ENCODE data around the gene SYNPR.
A peak's percentile ranks its signal among the peaks of the same experiment; 100 is the strongest.

Gene SYNPR

GRCh38 chr3:63644212-63644797 is 366.2 kb downstream of the SYNPR start:
- no peak for DNase-seq

DNA sequence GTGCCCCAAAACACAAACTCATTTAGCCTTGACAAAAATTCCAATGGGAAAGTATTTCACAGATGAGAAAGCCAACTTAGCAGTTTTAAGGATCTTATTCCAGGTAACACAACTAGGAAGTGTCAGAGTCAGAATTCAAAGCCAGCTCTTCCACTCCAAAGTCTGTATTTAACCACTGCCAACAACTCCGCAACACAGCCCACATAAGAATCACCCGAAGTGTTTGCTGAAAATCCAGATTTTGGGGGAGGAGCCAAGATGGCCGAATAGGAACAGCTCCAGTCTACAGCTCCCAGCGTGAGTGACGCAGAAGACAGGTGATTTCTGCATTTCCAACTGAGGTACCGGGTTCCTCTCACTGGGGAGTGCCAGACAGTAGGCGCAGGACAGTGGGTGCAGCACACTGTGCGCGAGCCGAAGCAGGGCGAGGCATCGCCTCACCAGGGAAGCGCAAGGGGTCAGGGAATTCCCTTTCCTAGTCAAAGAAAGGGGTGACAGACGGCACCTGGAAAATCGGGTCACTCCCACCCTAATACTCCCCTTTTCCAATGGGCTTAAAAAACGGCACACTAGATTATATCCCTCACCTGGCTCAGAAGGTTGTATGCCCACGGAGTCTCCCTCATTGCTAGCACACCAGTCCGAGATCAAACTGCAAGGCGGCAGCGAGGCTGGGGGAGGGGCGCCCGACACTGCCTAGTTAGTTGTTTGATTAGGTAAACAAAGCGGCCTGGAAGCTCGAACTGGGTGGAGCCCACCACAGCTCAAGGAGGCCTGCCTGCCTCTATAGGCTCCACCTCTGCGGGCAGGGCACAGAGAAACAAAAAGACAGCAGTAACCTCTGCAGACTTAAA is 367.0 kb downstream of the SYNPR start:
- peak; percentile 14 for DNase-seq

GRCh38 chr3:63652066-63652725 is 374.1 kb downstream of the SYNPR start, which contains the start of gene SNTN:
Gene SNTN (plus strand): TSS chr3:63652675. CDS start chr3:63652688, 13 bp downstream.
- DNase-seq = no peak

- DNase-seq = no peak
These were observed 376.1 kb downstream of the SYNPR start for GRCh38 chr3:63654211-63654610.

- peak; percentile 7 for DNase-seq
These were observed 376.8 kb downstream of the SYNPR start for GRCh38 chr3:63654931-63655330.

- DNase-seq = no peak
These were observed 377.4 kb downstream of the SYNPR start for GRCh38 chr3:63655519-63655918.

DNA sequence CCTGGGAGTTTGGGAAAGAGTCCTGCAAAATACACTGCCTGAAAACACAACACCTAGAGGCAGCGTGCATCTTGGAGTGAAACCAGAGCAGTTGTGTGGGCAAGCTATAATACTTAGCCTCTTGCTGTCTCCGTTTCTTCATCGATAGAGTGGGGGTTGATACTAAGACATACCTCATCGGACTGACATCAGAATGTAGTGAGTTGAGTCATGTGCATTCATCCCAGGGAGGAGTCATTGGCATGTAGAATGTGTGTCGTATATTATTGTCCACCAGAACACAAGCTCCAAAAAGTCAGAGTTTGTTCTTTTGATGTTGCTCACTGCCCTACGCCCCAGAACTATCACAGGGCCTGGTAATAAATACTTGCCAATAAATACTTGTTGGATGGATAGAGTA is 378.7 kb downstream of the SYNPR start:
- DNase-seq = no peak

DNA sequence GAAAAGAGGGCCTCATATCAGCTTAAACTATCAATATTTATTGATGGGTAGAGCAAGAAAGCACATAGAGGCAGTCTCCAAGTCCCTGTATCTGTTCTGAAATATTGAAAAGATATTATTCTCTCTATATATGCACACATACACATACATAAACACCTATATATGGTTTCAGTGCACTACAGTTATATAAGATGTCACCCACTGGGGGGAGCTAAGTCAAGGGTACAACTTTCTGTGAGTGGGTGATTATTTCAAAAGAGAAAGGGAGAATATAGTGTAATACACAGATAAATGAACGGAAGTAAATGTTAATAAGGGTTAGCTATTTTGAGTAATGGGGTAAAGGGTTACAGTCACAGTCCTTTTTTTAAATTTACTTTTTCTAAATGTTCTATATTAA is 383.1 kb downstream of the SYNPR start:
- DNase-seq = no peak

- no peak for DNase-seq
These were observed 383.9 kb downstream of the SYNPR start for GRCh38 chr3:63662011-63662410.

DNA sequence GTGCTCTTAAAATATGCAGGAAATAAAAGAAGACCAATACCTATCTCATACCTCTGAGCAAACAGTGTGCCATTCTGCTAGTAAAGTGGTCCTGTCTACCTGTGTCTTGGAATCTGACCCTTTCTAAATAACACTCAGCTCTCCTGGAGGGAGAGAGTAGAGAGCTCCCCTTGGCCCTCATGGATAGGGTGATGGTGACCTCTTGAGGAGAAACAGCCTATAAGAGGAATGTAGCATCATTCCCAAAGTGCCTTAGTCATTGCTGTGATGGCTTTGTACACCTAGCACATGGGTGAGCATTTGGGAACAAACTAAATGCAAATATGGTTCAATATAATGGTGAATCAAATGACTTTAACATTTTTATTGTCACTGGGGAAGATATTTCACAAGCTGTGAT is 384.4 kb downstream of the SYNPR start:
- DNase-seq = no peak
